MCF 10A (cell line): ENCODE data around the gene WDFY3. TPM values are rescaled to one million over a fixed set of nuclear protein-coding genes. Genes with fewer than 3 reads are reported as not detected.

Experiments
- BruUV-seq: library from RNA; stranded (reverse); fragments of 400-500 nt; replicated peaks from 2 replicates; lab custom pipeline; 2021; lab: Mats Ljungman, UMichigan
- CTCF ChIA-PET: fragments of 300-600 bp; sonication (Branson Sonifier 250); formaldehyde crosslinking; extraction: SDS; loops from one replicate; lab custom pipeline; 2021; ENCODE audit warnings: antibody characterized with exemption, inconsistent platforms; lab: Yijun Ruan, JAX
- POLR2A ChIA-PET: fragments of 300-600, 350-650 bp; sonication (Branson Sonifier 250); formaldehyde crosslinking; extraction: SDS; loops from one replicate; lab custom pipeline; 2020; ENCODE audit warnings: antibody characterized with exemption, inconsistent platforms; lab: Yijun Ruan, JAX
- DNase-seq: peaks from one replicate; pipeline ENCODE4 v3.0.0-alpha.2; 2018; ENCODE audit not compliant: unreplicated experiment
- H3K27ac Mint-ChIP-seq: one replicate; pipeline ENCODE4 v1.8.0; 2022; ENCODE audit warnings: mild to moderate bottlenecking, low read depth, mixed read lengths; ENCODE audit not compliant: unreplicated experiment
- H3K27me3 Mint-ChIP-seq: one replicate; pipeline ENCODE4 v1.8.0; 2022; ENCODE audit warnings: mixed read lengths; ENCODE audit not compliant: insufficient read depth, unreplicated experiment
- H3K36me3 Mint-ChIP-seq: one replicate; pipeline ENCODE4 v1.8.0; 2022; ENCODE audit warnings: mild to moderate bottlenecking, moderate library complexity, mixed read lengths; ENCODE audit not compliant: insufficient read depth, unreplicated experiment
- H3K4me1 Mint-ChIP-seq: one replicate; pipeline ENCODE4 v1.8.0; 2022; ENCODE audit warnings: mixed read lengths; ENCODE audit not compliant: insufficient read depth, unreplicated experiment
- H3K4me3 Mint-ChIP-seq: one replicate; pipeline ENCODE4 v1.8.0; 2022; ENCODE audit warnings: mild to moderate bottlenecking, moderate library complexity, mixed read lengths; ENCODE audit not compliant: unreplicated experiment
- H3K9me3 Mint-ChIP-seq: one replicate; pipeline ENCODE4 v1.8.0; 2022; ENCODE audit warnings: mixed read lengths; ENCODE audit not compliant: unreplicated experiment
- intact Hi-C: fragments of 100-400 bp; cut with micrococcal nuclease; formaldehyde crosslinking; loops from 2 replicates; pipeline ENCODE4 v1.14.1; 2022
- total RNA-seq: library from RNA; stranded (reverse); gene quantifications from 2 replicates; pipeline ENCODE4 v1.2.3, GENCODE V29; 2022
- TF ChIP-seq, protein P1 (sequence below): fragments of 200-600 bp; IDR thresholded peaks from one replicate; pipeline ENCODE4 v1.8.0; 2022; ENCODE audit warnings: antibody characterized with exemption, mild to moderate bottlenecking; ENCODE audit not compliant: unreplicated experiment

Gene WDFY3
- total RNA-seq, 1 experiment from 2014 or later = 90.7 TPM

- Mint-ChIP-seq H3K27me3 (no peaks in the 10 kb centered on the region), H3K4me3 (no peak overlapping the region), H3K9me3 (peaks cover 2% of the 10 kb centered on the region), H3K36me3 (no peaks in the 10 kb centered on the region), H3K4me1 (no peaks in the 10 kb centered on the region), H3K27ac (no peak overlapping the region)
- ChIA-PET POLR2A (no interaction called here), CTCF (no interaction called here)
- intact Hi-C loops = no loop called here
- BruUV-seq = no TSS peak
- no peak for DNase-seq
- TF ChIP-seq, protein P1, sequence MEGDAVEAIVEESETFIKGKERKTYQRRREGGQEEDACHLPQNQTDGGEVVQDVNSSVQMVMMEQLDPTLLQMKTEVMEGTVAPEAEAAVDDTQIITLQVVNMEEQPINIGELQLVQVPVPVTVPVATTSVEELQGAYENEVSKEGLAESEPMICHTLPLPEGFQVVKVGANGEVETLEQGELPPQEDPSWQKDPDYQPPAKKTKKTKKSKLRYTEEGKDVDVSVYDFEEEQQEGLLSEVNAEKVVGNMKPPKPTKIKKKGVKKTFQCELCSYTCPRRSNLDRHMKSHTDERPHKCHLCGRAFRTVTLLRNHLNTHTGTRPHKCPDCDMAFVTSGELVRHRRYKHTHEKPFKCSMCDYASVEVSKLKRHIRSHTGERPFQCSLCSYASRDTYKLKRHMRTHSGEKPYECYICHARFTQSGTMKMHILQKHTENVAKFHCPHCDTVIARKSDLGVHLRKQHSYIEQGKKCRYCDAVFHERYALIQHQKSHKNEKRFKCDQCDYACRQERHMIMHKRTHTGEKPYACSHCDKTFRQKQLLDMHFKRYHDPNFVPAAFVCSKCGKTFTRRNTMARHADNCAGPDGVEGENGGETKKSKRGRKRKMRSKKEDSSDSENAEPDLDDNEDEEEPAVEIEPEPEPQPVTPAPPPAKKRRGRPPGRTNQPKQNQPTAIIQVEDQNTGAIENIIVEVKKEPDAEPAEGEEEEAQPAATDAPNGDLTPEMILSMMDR = no peak
These were observed 28.9 kb upstream of the WDFY3 start for GRCh38 chr4:84995386-84995785.

DNA sequence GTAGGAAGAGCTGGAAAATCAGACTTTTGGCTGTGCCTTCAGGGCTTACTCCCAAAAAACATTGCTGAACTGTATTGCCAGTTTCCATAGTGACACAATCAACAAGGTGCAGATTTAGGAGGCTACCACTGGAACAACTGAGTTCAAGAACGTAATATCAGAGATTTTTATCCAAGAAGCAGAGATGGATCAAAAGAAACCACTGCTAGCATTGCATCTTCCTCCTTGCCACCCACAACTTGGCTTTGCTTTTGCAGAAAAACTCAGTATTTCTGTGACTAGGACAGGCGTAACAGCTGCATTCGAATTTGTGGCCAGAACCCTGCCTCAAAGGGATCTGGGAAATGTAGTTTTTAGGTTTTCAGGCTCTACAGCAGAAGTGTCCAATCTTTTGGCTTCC lies 27.8 kb upstream of the WDFY3 start:
- BruUV-seq = no TSS peak
- Mint-ChIP-seq H3K27me3 (no peaks in the 10 kb centered on the region), H3K27ac (no peak overlapping the region), H3K9me3 (peaks cover 7% of the 10 kb centered on the region), H3K4me3 (no peak overlapping the region), H3K4me1 (no peaks in the 10 kb centered on the region), H3K36me3 (no peaks in the 10 kb centered on the region)
- no peak for DNase-seq
- TF ChIP-seq, protein P1 = no peak
- CTCF ChIA-PET = no interaction called here
- POLR2A ChIA-PET = no interaction called here
- intact Hi-C loops = no loop called here

DNA sequence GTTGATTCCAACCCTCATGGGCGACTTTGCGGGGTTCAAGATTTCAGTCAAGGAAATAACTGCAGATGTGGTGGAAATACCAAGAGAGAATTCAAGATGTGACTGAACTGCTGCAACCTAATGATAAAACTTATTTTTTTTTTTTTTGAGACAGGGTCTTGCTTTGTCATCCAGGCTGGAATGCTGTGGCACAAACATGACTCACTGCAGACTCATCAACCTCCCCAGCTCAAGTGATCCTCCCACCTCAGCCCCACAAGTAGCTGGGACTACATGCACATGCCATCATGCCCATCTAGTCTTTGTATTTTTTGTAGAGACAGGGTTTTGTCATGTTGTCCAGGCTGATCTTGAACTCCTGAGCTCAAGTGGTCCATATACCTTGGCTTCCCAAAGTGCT lies 19.5 kb upstream of the WDFY3 start:
- TF ChIP-seq, protein P1 = no peak
- Mint-ChIP-seq H3K36me3 (no peaks in the 10 kb centered on the region), H3K27me3 (no peaks in the 10 kb centered on the region), H3K4me1 (no peaks in the 10 kb centered on the region), H3K4me3 (no peak overlapping the region), H3K27ac (no peak overlapping the region), H3K9me3 (peaks cover 23% of the 10 kb centered on the region)
- intact Hi-C loops = no loop called here
- no TSS peak for BruUV-seq
- CTCF ChIA-PET = no interaction called here
- POLR2A ChIA-PET = no interaction called here
- DNase-seq = peak; percentile 62

GRCh38 chr4:84977396-84977795 lies 10.9 kb upstream of the WDFY3 start:
- ChIA-PET POLR2A (no interaction called here), CTCF (no interaction called here)
- no TSS peak for BruUV-seq
- no peaks in the 10 kb centered on the region for H3K27me3 Mint-ChIP-seq
- no peaks in the 10 kb centered on the region for H3K36me3 Mint-ChIP-seq
- TF ChIP-seq, protein P1 = no peak
- intact Hi-C loops = loop anchor here (10.0 kb wide), 1 partner anchor 1333 kb away; no protein-coding TSS in a partner anchor
- no peaks in the 10 kb centered on the region for H3K9me3 Mint-ChIP-seq
- H3K4me3 Mint-ChIP-seq = no peak overlapping the region
- DNase-seq = no peak
- no peaks in the 10 kb centered on the region for H3K4me1 Mint-ChIP-seq
- H3K27ac Mint-ChIP-seq = no peak overlapping the region
